Liver (tissue), 9 donors: ENCODE data around the gene DRAXIN. TPM values are rescaled to one million over a fixed set of nuclear protein-coding genes. Genes with fewer than 3 reads are reported as not detected.

Experiments
- DNase-seq: peaks from one replicate; pipeline ENCODE4 v3.0.0-alpha.2; 2017; ENCODE audit warnings: low spot score
- H3K27ac ChIP-seq, 2 donors: one replicate each; pipeline ENCODE4 v1.7.0; 2013; ENCODE audit warnings: inconsistent platforms in 2 of 2, low read length in 2 of 2, control low read depth in 1 of 2, low read depth in 1 of 2, mild to moderate bottlenecking in 1 of 2
- H3K27me3 ChIP-seq, 4 donors: one replicate each; pipeline versions ENCODE4 v1.6.1 to v1.7.0; 2013; ENCODE audit warnings: low read length in 3 of 4, inconsistent platforms in 1 of 4, mild to moderate bottlenecking in 1 of 4, moderate library complexity in 1 of 4; ENCODE audit not compliant: control insufficient read depth in 4 of 4, insufficient read depth in 4 of 4
- H3K36me3 ChIP-seq, 4 donors: one replicate each; pipeline versions ENCODE4 v1.6.1 to v1.7.0; 2013; ENCODE audit warnings: low read length in 3 of 4, mild to moderate bottlenecking in 3 of 4, low read depth in 1 of 4, moderate library complexity in 1 of 4; ENCODE audit not compliant: control insufficient read depth in 4 of 4, insufficient read depth in 3 of 4
- H3K4me1 ChIP-seq, 4 donors: one replicate each; pipeline versions ENCODE4 v1.6.1 to v1.7.0; 2013; ENCODE audit warnings: low read length in 3 of 4, mild to moderate bottlenecking in 3 of 4, moderate library complexity in 1 of 4; ENCODE audit not compliant: control insufficient read depth in 4 of 4, insufficient read depth in 4 of 4
- H3K4me3 ChIP-seq, 3 donors: one replicate each; pipeline versions ENCODE4 v1.6.1 to v1.7.0; 2013; ENCODE audit warnings: low read length in 3 of 3, control low read depth in 1 of 3, low read depth in 1 of 3, mild to moderate bottlenecking in 1 of 3
- H3K9ac ChIP-seq, 2 donors: one replicate each; pipeline ENCODE4 v1.7.0; 2013; ENCODE audit warnings: low read length in 2 of 2, mild to moderate bottlenecking in 2 of 2, moderate library complexity in 2 of 2, control low read depth in 1 of 2, low read depth in 1 of 2
- H3K9me3 ChIP-seq, 4 donors: one replicate each; pipeline versions ENCODE4 v1.6.1 to v1.7.0; 2013; ENCODE audit warnings: low read length in 3 of 4; ENCODE audit not compliant: control insufficient read depth in 4 of 4
- EGR1 ChIP-seq, 2 donors: IDR thresholded peaks; 2 replicates each; pipeline ENCODE4 v1.6.1; 2016 to 2018; ENCODE audit warnings: antibody characterized with exemption in 2 of 2, low read depth in 2 of 2
- FOXA1 ChIP-seq: IDR thresholded peaks from 2 replicates; pipeline ENCODE4 v1.6.1; 2016; ENCODE audit warnings: antibody characterized with exemption
- FOXA2 ChIP-seq: IDR thresholded peaks from 2 replicates; pipeline ENCODE4 v1.6.1; 2016; ENCODE audit warnings: antibody characterized with exemption
- GABPA ChIP-seq, 2 donors: IDR thresholded peaks in 1 of 2; conservative IDR thresholded peaks in 1 of 2; 2 replicates each; pipeline ENCODE4 v1.6.1; 2016; ENCODE audit warnings: antibody characterized with exemption in 2 of 2, mild to moderate bottlenecking in 1 of 2, moderate library complexity in 1 of 2
- HNF4A ChIP-seq, 2 donors: conservative IDR thresholded peaks; 2 replicates each; pipeline ENCODE4 v1.6.1; 2016; ENCODE audit warnings: antibody characterized with exemption in 2 of 2, mild to moderate bottlenecking in 2 of 2
- HNF4G ChIP-seq: IDR thresholded peaks from 2 replicates; pipeline ENCODE4 v1.6.1; 2016; ENCODE audit warnings: antibody characterized with exemption
- JUND ChIP-seq, 2 donors: IDR thresholded peaks; 2 replicates each; pipeline ENCODE4 v1.6.1; 2016; ENCODE audit warnings: antibody characterized with exemption in 2 of 2
- NR2F2 ChIP-seq: IDR thresholded peaks from 2 replicates; pipeline ENCODE4 v1.6.1; 2016; ENCODE audit warnings: antibody characterized with exemption
- RAD21 ChIP-seq, 2 donors: IDR thresholded peaks; 2 replicates each; pipeline ENCODE4 v1.6.1; 2016; ENCODE audit warnings: antibody characterized with exemption in 2 of 2, mild to moderate bottlenecking in 2 of 2
- RXRA ChIP-seq, 2 donors: IDR thresholded peaks; 2 replicates each; pipeline ENCODE4 v1.6.1; 2017 to 2018; ENCODE audit warnings: antibody characterized with exemption in 2 of 2, mild to moderate bottlenecking in 1 of 2
- SP1 ChIP-seq: IDR thresholded peaks from 2 replicates; pipeline ENCODE4 v1.6.1; 2018; ENCODE audit warnings: antibody characterized with exemption, mild to moderate bottlenecking
- TAF1 ChIP-seq: conservative IDR thresholded peaks from 2 replicates; pipeline ENCODE4 v1.6.1; 2016; ENCODE audit warnings: antibody characterized with exemption, mild to moderate bottlenecking
- YY1 ChIP-seq: IDR thresholded peaks from 2 replicates; pipeline ENCODE4 v1.6.1; 2016; ENCODE audit warnings: antibody characterized with exemption, mild to moderate bottlenecking
- WGBS: extraction: QIAGEN DNeasy Blood & Tissue Kit; methylation state at CpG from one replicate; pipeline ENCODE4 v1.1.7; 2013; 5-methylcytosine and 5-hydroxymethylcytosine counted together
- polyA plus RNA-seq, 2 donors: library from polyadenylated mRNA; stranded (reverse) in 1 of 2; unstranded in 1 of 2; fragments of 200-250 nt in 1 of 2; fragments of >200 nt in 1 of 2; fragmentation: Nextera tagmentation in 1 of 2; extraction: Ambion mirVana in 1 of 2; gene quantifications; one replicate each; pipeline versions ENCODE4 v1.2.1 to v1.2.3, GENCODE V29; 2013 to 2015
- total RNA-seq, 2 donors: library from RNA; depleted of rRNA; stranded (reverse); fragments of >200 nt; gene quantifications; one replicate each; pipeline ENCODE4 v1.2.3, GENCODE V29; 2014
- TF ChIP-seq, protein P1 (sequence below): fragments of 150-350 bp; IDR thresholded peaks from 2 replicates; pipeline ENCODE4 v1.5.1; 2017; ENCODE audit warnings: improper control_type of control experiment, low read depth, low read length; ENCODE audit not compliant: missing input control
- TF ChIP-seq, protein P2 (sequence below): IDR thresholded peaks from 2 replicates; pipeline ENCODE4 v1.6.1; 2016; ENCODE audit warnings: antibody characterized with exemption
- TF ChIP-seq, protein P3 (sequence below): IDR thresholded peaks from 2 replicates; pipeline ENCODE4 v1.6.1; 2016; ENCODE audit warnings: antibody characterized with exemption
- TF ChIP-seq, protein P4 (sequence below): IDR thresholded peaks from 2 replicates; pipeline ENCODE4 v1.6.1; 2016; ENCODE audit warnings: antibody characterized with exemption
- TF ChIP-seq, protein P5 (sequence below): IDR thresholded peaks from 2 replicates; pipeline ENCODE4 v1.6.1; 2016; ENCODE audit warnings: antibody characterized with exemption, mild to moderate bottlenecking
- donor health status: healthy.
- donor health status: healthy.
- donor health status: healthy.
- donor health status: healthy.
- donor health status: healthy.

The DRAXIN gene
- total and polyA plus RNA-seq, 4 donors = under 0.01 to 0.01 TPM; not detected in 2

DNA sequence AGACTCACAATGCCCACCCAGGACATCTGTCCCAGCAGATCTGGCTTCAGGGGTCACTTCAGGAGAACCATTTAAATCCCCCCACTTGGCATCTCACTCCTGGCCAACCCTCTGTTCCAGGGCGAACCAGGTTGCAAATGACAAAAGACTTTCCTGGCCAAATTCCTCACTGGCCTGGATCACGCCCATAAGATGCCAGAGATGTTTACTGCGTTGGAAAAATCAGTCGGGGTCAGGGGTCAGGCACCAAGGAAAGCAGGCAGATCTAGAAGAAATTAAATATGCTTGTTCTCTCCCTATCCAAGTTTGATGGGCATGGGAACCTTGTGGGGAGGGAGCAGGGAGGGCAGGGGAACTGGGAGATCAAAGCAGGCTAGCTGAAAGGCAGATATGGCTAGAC is 29.8 kb downstream of the DRAXIN start:
- Histone ChIP-seq H3K27ac (no peak overlapping the region), H3K36me3 (no peaks in the 10 kb centered on the region), H3K9me3 (no peaks in the 10 kb centered on the region), H3K4me3 (no peak overlapping the region), H3K4me1 (peaks cover 1 to 9% (median 7%) of the 10 kb centered on the region in 4 donors), H3K27me3 (no peaks in the 10 kb centered on the region), H3K9ac (no peak overlapping the region)
- 75% methylated on average over 4 of the region's 4 CpGs for WGBS
- TF ChIP-seq FOXA1 = no peak
- TF ChIP-seq JUND (IDR thresholded peaks at IDR 0.05) = no peak
- TF ChIP-seq, protein P1, sequence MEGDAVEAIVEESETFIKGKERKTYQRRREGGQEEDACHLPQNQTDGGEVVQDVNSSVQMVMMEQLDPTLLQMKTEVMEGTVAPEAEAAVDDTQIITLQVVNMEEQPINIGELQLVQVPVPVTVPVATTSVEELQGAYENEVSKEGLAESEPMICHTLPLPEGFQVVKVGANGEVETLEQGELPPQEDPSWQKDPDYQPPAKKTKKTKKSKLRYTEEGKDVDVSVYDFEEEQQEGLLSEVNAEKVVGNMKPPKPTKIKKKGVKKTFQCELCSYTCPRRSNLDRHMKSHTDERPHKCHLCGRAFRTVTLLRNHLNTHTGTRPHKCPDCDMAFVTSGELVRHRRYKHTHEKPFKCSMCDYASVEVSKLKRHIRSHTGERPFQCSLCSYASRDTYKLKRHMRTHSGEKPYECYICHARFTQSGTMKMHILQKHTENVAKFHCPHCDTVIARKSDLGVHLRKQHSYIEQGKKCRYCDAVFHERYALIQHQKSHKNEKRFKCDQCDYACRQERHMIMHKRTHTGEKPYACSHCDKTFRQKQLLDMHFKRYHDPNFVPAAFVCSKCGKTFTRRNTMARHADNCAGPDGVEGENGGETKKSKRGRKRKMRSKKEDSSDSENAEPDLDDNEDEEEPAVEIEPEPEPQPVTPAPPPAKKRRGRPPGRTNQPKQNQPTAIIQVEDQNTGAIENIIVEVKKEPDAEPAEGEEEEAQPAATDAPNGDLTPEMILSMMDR = no peak
- TF ChIP-seq, protein P2, sequence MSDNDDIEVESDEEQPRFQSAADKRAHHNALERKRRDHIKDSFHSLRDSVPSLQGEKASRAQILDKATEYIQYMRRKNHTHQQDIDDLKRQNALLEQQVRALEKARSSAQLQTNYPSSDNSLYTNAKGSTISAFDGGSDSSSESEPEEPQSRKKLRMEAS = no peak
- no peak for TF ChIP-seq NR2F2
- TF ChIP-seq FOXA2 = no peak
- no peak for TF ChIP-seq YY1
- TF ChIP-seq, protein P3, sequence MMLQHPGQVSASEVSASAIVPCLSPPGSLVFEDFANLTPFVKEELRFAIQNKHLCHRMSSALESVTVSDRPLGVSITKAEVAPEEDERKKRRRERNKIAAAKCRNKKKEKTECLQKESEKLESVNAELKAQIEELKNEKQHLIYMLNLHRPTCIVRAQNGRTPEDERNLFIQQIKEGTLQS = no peak
- TF ChIP-seq GABPA (IDR thresholded peaks at IDR 0.05 in 1 of 2, conservative IDR thresholded peaks at IDR 0.05 in 1 of 2) = no peak
- no peak for TF ChIP-seq RAD21 (IDR thresholded peaks at IDR 0.05)
- no peak for DNase-seq

DNA sequence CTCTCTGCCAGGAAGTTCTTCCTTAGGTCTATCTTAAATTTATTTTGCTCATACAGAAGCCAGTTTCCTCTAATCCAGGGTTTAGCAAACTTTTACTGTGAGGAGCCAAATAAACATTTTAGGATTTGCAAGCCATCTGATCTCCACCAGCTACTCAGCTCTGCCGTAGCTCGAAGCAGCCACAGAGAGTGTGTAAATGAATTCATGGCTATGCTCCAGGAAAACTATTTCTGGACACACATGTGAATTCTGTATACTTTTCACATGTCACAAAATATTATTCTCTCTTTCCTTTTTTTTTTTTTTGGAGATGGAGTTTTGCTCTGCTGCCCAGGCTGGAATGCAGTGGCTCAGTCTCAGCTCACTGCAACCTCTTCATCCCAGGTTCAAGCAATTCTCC is 31.0 kb downstream of the DRAXIN start:
- Histone ChIP-seq H3K9me3 (no peaks in the 10 kb centered on the region), H3K4me3 (no peak overlapping the region), H3K27ac (no peak overlapping the region), H3K9ac (no peak overlapping the region), H3K36me3 (no peaks in the 10 kb centered on the region), H3K27me3 (no peaks in the 10 kb centered on the region), H3K4me1 (peaks cover 1 to 9% (median 7%) of the 10 kb centered on the region in 4 donors)
- no peak for DNase-seq
- TF ChIP-seq GABPA (IDR thresholded peaks at IDR 0.05 in 1 of 2, conservative IDR thresholded peaks at IDR 0.05 in 1 of 2) = no peak
- no peak for TF ChIP-seq TAF1
- TF ChIP-seq, protein P4, sequence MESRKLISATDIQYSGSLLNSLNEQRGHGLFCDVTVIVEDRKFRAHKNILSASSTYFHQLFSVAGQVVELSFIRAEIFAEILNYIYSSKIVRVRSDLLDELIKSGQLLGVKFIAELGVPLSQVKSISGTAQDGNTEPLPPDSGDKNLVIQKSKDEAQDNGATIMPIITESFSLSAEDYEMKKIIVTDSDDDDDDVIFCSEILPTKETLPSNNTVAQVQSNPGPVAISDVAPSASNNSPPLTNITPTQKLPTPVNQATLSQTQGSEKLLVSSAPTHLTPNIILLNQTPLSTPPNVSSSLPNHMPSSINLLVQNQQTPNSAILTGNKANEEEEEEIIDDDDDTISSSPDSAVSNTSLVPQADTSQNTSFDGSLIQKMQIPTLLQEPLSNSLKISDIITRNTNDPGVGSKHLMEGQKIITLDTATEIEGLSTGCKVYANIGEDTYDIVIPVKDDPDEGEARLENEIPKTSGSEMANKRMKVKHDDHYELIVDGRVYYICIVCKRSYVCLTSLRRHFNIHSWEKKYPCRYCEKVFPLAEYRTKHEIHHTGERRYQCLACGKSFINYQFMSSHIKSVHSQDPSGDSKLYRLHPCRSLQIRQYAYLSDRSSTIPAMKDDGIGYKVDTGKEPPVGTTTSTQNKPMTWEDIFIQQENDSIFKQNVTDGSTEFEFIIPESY = no peak
- no peak for TF ChIP-seq HNF4A (conservative IDR thresholded peaks at IDR 0.05)
- TF ChIP-seq JUND (IDR thresholded peaks at IDR 0.05) = no peak
- TF ChIP-seq, protein P3 = no peak
- TF ChIP-seq EGR1 (IDR thresholded peaks at IDR 0.05; ENCODE audit: low read depth in 2 of 2) = no peak
- TF ChIP-seq, protein P2 = no peak
- TF ChIP-seq, protein P1 = no peak
- TF ChIP-seq HNF4G = no peak
- no peak for TF ChIP-seq RAD21 (IDR thresholded peaks at IDR 0.05)
- no peak for TF ChIP-seq YY1
- TF ChIP-seq FOXA2 = no peak
- TF ChIP-seq RXRA (IDR thresholded peaks at IDR 0.05) = no peak
- no peak for TF ChIP-seq SP1
- TF ChIP-seq FOXA1 = no peak
- TF ChIP-seq, protein P5, sequence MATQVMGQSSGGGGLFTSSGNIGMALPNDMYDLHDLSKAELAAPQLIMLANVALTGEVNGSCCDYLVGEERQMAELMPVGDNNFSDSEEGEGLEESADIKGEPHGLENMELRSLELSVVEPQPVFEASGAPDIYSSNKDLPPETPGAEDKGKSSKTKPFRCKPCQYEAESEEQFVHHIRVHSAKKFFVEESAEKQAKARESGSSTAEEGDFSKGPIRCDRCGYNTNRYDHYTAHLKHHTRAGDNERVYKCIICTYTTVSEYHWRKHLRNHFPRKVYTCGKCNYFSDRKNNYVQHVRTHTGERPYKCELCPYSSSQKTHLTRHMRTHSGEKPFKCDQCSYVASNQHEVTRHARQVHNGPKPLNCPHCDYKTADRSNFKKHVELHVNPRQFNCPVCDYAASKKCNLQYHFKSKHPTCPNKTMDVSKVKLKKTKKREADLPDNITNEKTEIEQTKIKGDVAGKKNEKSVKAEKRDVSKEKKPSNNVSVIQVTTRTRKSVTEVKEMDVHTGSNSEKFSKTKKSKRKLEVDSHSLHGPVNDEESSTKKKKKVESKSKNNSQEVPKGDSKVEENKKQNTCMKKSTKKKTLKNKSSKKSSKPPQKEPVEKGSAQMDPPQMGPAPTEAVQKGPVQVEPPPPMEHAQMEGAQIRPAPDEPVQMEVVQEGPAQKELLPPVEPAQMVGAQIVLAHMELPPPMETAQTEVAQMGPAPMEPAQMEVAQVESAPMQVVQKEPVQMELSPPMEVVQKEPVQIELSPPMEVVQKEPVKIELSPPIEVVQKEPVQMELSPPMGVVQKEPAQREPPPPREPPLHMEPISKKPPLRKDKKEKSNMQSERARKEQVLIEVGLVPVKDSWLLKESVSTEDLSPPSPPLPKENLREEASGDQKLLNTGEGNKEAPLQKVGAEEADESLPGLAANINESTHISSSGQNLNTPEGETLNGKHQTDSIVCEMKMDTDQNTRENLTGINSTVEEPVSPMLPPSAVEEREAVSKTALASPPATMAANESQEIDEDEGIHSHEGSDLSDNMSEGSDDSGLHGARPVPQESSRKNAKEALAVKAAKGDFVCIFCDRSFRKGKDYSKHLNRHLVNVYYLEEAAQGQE = no peak
- no peak for TF ChIP-seq NR2F2
- WGBS = 75% methylated on average over 2 of the region's 2 CpGs
